ENCODE results near the gene MAP7D2. TPM values are rescaled to one million over a fixed set of nuclear protein-coding genes. Genes with fewer than 3 reads are reported as not detected.
A peak's percentile ranks its signal among the peaks of the same experiment; 100 is the strongest.

MAP7D2 gene
- total RNA-seq, 2 experiments from 2014 or later = 0.69 to 0.83 TPM

- H3K27me3 Mint-ChIP-seq (ENCODE audit: low read depth) = no peaks in the 10 kb centered on the region
- H3K4me1 Mint-ChIP-seq (ENCODE audit: low read depth) = peaks cover 8% of the 10 kb centered on the region
- DNase-seq = no peak
- no peaks in the 10 kb centered on the region for H3K36me3 Mint-ChIP-seq (ENCODE audit: low read depth)
- no peak overlapping the region for H3K27ac Mint-ChIP-seq
- H3K4me3 Mint-ChIP-seq = no peak overlapping the region
- no peaks in the 10 kb centered on the region for H3K9me3 Mint-ChIP-seq
- CTCF ChIA-PET = no interaction called here
- intact Hi-C loops (cut with micrococcal nuclease) = no loop called here
Observed at GRCh38 chrX:20026278-20026677, 90.4 kb downstream of the MAP7D2 start.

- H3K27ac Mint-ChIP-seq = no peak overlapping the region
- CTCF ChIA-PET = no interaction called here
- H3K36me3 Mint-ChIP-seq (ENCODE audit: low read depth) = peaks cover 4% of the 10 kb centered on the region
Observed at GRCh38 chrX:20019672-20020365, 96.9 kb downstream of the MAP7D2 start.

GRCh38 chrX:20016616-20016945, 100.1 kb downstream of the MAP7D2 start:
- CTCF ChIA-PET = interaction anchor here (0.7 kb wide), 2 partner anchors 22 to 114 kb away, joined by 3 to 4 read pairs; no protein-coding TSS in a partner anchor
- Mint-ChIP-seq H3K36me3 (ENCODE audit: low read depth) (peaks cover 4% of the 10 kb centered on the region), H3K27me3 (ENCODE audit: low read depth) (no peaks in the 10 kb centered on the region), H3K4me1 (ENCODE audit: low read depth) (no peaks in the 10 kb centered on the region), H3K27ac (no peak overlapping the region), H3K9me3 (peaks cover 17% of the 10 kb centered on the region), H3K4me3 (no peak overlapping the region)
- no peak for DNase-seq
- intact Hi-C loops (cut with micrococcal nuclease) = no loop called here

More at GRCh38 chrX:20019672-20020365, 96.9 kb downstream of the MAP7D2 start:
- DNase-seq = no peak
- H3K27me3 Mint-ChIP-seq (ENCODE audit: low read depth) = no peaks in the 10 kb centered on the region
- intact Hi-C loops (cut with micrococcal nuclease) = no loop called here
- peaks cover 16% of the 10 kb centered on the region for H3K9me3 Mint-ChIP-seq
- H3K4me1 Mint-ChIP-seq (ENCODE audit: low read depth) = no peaks in the 10 kb centered on the region
- no peak overlapping the region for H3K4me3 Mint-ChIP-seq

- Mint-ChIP-seq H3K9me3 (peaks cover 17% of the 10 kb centered on the region), H3K27me3 (ENCODE audit: low read depth) (no peaks in the 10 kb centered on the region), H3K4me3 (no peak overlapping the region), H3K27ac (no peak overlapping the region), H3K36me3 (ENCODE audit: low read depth) (peaks cover 4% of the 10 kb centered on the region), H3K4me1 (ENCODE audit: low read depth) (no peaks in the 10 kb centered on the region)
- CTCF ChIA-PET = interaction anchor here (0.7 kb wide), 2 partner anchors 21 to 114 kb away, joined by 3 to 4 read pairs; no protein-coding TSS in a partner anchor
- intact Hi-C loops (cut with micrococcal nuclease) = no loop called here
- DNase-seq = no peak
Observed at GRCh38 chrX:20015945-20016615, 100.6 kb downstream of the MAP7D2 start.

- CTCF ChIA-PET = no interaction called here
- Mint-ChIP-seq H3K4me3 (no peak overlapping the region), H3K27ac (no peak overlapping the region), H3K27me3 (ENCODE audit: low read depth) (no peaks in the 10 kb centered on the region), H3K9me3 (peaks cover 17% of the 10 kb centered on the region), H3K36me3 (ENCODE audit: low read depth) (peaks cover 4% of the 10 kb centered on the region), H3K4me1 (ENCODE audit: low read depth) (no peaks in the 10 kb centered on the region)
- intact Hi-C loops (cut with micrococcal nuclease) = no loop called here
- DNase-seq = no peak
Observed at GRCh38 chrX:20015422-20015821, 101.3 kb downstream of the MAP7D2 start.

GRCh38 chrX:20011608-20012007, 105.1 kb downstream of the MAP7D2 start:
- peaks cover 15% of the 10 kb centered on the region for H3K9me3 Mint-ChIP-seq

GRCh38 chrX:20007962-20008622, 108.6 kb downstream of the MAP7D2 start:
- Mint-ChIP-seq H3K27me3 (ENCODE audit: low read depth) (no peaks in the 10 kb centered on the region), H3K4me3 (no peak overlapping the region), H3K36me3 (ENCODE audit: low read depth) (no peaks in the 10 kb centered on the region), H3K27ac (no peak overlapping the region), H3K9me3 (no peaks in the 10 kb centered on the region), H3K4me1 (ENCODE audit: low read depth) (peaks cover 3% of the 10 kb centered on the region)
- CTCF ChIA-PET = interaction anchor here (1.0 to 1.4 kb wide), 2 partner anchors 108 to 625 kb away, joined by 3 to 4 read pairs; no protein-coding TSS in a partner anchor
- no peak for DNase-seq
- intact Hi-C loops (cut with micrococcal nuclease) = no loop called here

More at GRCh38 chrX:20011608-20012007, 105.1 kb downstream of the MAP7D2 start:
- Mint-ChIP-seq H3K36me3 (ENCODE audit: low read depth) (peaks cover 4% of the 10 kb centered on the region), H3K27me3 (ENCODE audit: low read depth) (no peaks in the 10 kb centered on the region), H3K4me3 (no peak overlapping the region), H3K4me1 (ENCODE audit: low read depth) (peaks cover 3% of the 10 kb centered on the region), H3K27ac (no peak overlapping the region)
- CTCF ChIA-PET = no interaction called here
- intact Hi-C loops (cut with micrococcal nuclease) = no loop called here
- no peak for DNase-seq

GRCh38 chrX:20005883-20006282, 110.8 kb downstream of the MAP7D2 start:
- Mint-ChIP-seq H3K27me3 (ENCODE audit: low read depth) (no peaks in the 10 kb centered on the region), H3K9me3 (no peaks in the 10 kb centered on the region), H3K4me3 (no peak overlapping the region), H3K27ac (no peak overlapping the region), H3K4me1 (ENCODE audit: low read depth) (peaks cover 3% of the 10 kb centered on the region), H3K36me3 (ENCODE audit: low read depth) (no peaks in the 10 kb centered on the region)
- no peak for DNase-seq
- intact Hi-C loops (cut with micrococcal nuclease) = no loop called here
- CTCF ChIA-PET = no interaction called here

GRCh38 chrX:20001588-20001987, 115.1 kb downstream of the MAP7D2 start:
- DNase-seq = no peak
- Mint-ChIP-seq H3K4me3 (no peak overlapping the region), H3K9me3 (no peaks in the 10 kb centered on the region), H3K27ac (no peak overlapping the region), H3K27me3 (ENCODE audit: low read depth) (no peaks in the 10 kb centered on the region), H3K4me1 (ENCODE audit: low read depth) (no peaks in the 10 kb centered on the region), H3K36me3 (ENCODE audit: low read depth) (no peaks in the 10 kb centered on the region)
- intact Hi-C loops (cut with micrococcal nuclease) = no loop called here
- CTCF ChIA-PET = no interaction called here

- Mint-ChIP-seq H3K36me3 (ENCODE audit: low read depth) (peaks cover 1% of the 10 kb centered on the region), H3K27me3 (ENCODE audit: low read depth) (no peaks in the 10 kb centered on the region)
- CTCF ChIA-PET = interaction anchor here (0.6 to 1.2 kb wide), 5 partner anchors 56 to 219 kb away, joined by 3 to 8 read pairs (median 5); no protein-coding TSS in a partner anchor
Observed at GRCh38 chrX:19991350-19991718, 125.4 kb downstream of the MAP7D2 start.

GRCh38 chrX:19990556-19991349, 126.0 kb downstream of the MAP7D2 start, which contains the start of gene BCLAF3:
TSS of gene BCLAF3 (minus strand) at chrX:19991061. CDS start at chrX:19970264, 20,797 bp downstream.
- intact Hi-C loops (cut with micrococcal nuclease) = loop anchor here (1.0 to 10.0 kb wide), 11 partner anchors 26 to 618 kb away; no protein-coding TSS in a partner anchor
- Mint-ChIP-seq H3K27ac (peak within 1 kb of the TSS; percentile 90), H3K4me3 (peak within 1 kb of the TSS; percentile 87), H3K4me1 (ENCODE audit: low read depth) (peaks cover 21% of the 10 kb centered on the region), H3K9me3 (no peaks in the 10 kb centered on the region), H3K27me3 (ENCODE audit: low read depth) (no peaks in the 10 kb centered on the region), H3K36me3 (ENCODE audit: low read depth) (peaks cover 3% of the 10 kb centered on the region)
- DNase-seq = peak; percentile 87
- CTCF ChIA-PET = interaction anchor here (0.9 to 1.2 kb wide), 3 partner anchors 55 to 86 kb away, joined by 3 to 8 read pairs (median 5); no protein-coding TSS in a partner anchor

More at GRCh38 chrX:19991350-19991718, 125.4 kb downstream of the MAP7D2 start:
- peak; percentile 19 for DNase-seq
- intact Hi-C loops (cut with micrococcal nuclease) = loop anchor here (1.0 to 10.0 kb wide), 11 partner anchors 27 to 619 kb away; no protein-coding TSS in a partner anchor
- H3K4me3 Mint-ChIP-seq = peak overlapping the region; percentile 83
- peak overlapping the region; percentile 90 for H3K27ac Mint-ChIP-seq
- peaks cover 18% of the 10 kb centered on the region for H3K4me1 Mint-ChIP-seq (ENCODE audit: low read depth)
- H3K9me3 Mint-ChIP-seq = no peaks in the 10 kb centered on the region

All from activated naive CD4-positive, alpha-beta T cell treated with anti-CD3 and anti-CD28 coated beads for 36 hours (primary cell).